NCI-H2107 treated with DMSO at 0.1 percent for 48 hours (cell line): ENCODE results near the gene CLCN5.
A peak's percentile ranks its signal among the peaks of the same experiment; 100 is the strongest.
"Not testable (repeated sequence)": the region's sequence is repeated elsewhere in the genome, so short reads cannot be mapped to it uniquely, and the experiment has no call there.

Experiments
- DNase-seq: peaks from one replicate; lab custom pipeline; 2025; ENCODE audit not compliant: unreplicated experiment; lab: John Stamatoyannopoulos, UW

Gene CLCN5

DNA sequence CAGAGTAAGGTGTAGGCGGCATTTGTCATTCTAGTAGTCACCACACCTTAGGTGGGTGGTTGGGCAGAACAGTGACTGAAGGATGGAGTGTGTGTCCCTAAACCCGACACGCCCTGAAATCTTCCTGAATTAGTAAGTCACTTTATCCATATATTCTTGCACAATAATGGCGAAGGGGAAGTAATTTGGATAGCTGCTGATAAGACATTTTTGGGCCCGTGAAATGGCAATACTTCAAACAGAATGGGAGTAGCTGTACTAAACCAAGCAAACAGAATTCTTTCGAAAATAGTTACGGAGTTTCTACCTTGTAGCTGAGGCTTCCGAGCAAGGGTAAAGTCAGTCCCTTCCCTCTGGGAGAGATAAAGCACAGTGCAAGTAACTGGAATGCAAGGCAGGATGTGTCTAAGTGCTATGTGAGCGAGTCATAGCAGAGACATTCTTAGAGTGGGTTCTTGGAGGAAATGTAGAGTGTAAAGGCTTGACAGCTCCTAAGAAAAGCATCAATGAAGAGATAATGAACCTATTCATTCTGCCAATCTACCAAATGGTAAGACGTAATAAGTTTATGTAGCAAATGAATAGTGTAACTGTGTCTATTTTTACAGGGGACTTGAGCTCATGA is 72.8 kb downstream of the CLCN5 start:
- DNase-seq = no peak

DNA sequence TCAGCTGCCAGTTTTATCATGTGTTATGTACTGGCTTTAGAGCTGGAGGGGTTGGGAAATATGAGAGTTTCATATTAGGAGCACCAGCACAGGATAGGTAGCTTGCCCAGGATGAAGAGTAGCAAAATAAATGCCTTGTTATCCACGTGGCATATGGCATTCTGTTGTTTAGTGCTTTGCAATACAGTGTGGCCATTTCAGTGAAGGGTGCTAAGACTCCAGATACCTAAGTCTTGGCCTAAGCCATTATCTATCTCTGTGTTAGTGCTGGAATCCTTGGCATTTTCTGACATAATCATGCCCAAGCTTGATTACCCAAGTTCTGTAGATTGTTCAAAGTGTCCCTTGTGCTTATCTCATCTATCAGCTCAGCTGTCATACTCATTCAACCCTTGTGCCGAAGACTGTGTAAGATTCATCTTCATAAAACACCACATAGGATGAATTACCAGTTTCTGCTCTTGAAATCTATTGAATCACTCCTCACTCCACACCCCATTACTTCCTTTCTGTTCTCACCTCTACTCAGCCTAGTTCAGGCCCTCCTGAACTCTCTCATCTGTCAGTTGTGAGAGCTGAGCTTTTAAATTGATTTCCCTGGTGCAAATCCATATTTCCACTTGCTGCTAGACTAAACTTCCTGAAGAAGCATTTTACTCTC is 73.5 kb downstream of the CLCN5 start:
- no peak for DNase-seq

DNA sequence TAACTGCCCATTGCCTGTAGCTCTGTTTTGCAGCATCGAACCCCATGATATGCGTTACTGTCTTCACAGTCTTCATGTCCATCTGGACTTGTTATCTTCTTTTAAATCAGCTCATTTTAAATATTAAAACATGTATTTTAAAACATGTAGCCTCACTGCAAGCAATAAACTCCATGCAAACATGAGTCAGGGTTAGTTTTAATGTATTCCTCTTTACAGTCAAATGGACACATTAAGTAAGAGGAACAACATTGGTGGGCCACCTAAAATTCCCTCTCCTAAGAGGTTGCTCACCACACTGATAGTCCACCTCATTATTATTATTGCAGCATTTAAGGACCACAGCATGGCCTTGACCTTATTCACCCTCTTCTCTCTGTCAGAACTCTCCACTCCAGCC is 74.1 kb downstream of the CLCN5 start:
- DNase-seq = no peak

DNA sequence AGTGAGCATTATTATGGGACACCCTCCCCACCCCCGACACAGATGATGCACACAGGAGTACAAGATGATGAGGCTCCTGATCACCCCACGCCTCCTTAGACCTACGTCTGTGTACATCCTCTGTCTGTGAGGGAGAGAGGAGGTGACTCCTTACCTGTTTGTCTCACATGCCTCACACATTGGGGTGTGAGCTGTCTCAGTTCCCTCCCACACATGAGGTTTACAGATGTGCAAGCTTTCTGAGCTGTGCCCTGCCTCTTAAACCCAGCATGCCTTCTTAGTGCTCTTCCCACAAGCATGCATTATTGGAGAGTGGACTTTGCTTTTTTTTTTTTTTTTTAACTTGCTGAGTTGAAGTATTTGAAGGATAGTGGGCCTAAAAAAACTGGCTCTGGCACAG is 76.7 kb downstream of the CLCN5 start:
- no peak for DNase-seq

DNA sequence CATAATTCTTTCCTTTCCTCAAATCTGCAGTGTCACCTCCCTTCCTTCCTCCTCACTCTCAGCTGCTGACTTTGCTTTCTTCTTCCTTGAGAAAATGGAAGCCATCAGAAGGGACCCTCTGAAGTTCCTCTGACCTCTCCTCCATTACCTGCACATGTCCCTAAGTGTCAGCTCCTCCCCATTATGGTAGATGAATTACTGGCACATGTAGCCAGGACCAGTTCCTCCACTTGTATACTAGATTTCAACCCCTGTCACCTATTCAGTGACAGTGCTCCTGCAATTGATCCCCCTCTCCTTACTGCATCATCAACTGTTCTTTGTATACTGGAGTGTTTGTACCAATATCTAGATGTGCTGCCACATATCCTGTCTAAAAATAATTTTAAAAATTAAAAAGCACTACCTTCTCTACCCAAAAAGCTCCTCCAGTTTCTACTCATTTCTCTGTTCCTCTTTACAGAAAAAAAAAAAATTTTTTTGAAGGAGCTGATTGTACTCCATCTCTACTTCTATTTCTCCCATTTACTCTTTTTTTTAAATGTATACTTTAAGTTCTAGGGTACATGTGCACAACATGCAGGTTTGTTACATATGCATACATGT is 78.6 kb downstream of the CLCN5 start:
- no peak for DNase-seq

DNA sequence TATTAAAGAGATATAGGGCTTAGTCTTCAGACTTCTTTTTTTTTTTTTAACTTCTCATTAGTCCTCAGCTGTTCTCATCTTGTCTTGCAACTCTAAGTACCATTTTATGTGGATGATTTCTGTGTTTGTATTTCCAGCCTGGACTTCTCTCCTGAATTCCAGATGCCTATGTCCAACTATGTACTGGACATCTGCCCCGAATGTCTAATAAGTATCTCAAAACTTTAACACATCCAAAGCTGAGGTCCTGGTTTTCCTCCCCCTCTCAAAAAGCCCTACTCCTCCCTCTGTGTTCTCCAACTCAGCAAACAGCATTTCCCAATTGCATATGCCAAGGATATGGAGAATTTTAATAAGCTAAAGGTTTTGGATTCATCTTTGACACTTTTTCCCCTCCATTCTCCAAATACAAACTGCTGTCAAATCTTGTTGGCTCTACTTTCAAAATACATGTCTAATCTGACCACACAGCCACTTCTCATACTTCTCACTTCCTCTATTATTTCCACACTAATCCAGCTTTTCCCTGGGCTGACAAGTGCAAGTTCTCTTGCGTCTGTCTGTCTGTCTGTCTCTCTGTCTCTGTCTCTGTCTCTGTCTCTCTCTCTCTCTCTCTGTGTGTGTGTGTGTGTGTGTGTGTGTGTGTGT is 79.8 kb downstream of the CLCN5 start:
- DNase-seq = no peak

DNA sequence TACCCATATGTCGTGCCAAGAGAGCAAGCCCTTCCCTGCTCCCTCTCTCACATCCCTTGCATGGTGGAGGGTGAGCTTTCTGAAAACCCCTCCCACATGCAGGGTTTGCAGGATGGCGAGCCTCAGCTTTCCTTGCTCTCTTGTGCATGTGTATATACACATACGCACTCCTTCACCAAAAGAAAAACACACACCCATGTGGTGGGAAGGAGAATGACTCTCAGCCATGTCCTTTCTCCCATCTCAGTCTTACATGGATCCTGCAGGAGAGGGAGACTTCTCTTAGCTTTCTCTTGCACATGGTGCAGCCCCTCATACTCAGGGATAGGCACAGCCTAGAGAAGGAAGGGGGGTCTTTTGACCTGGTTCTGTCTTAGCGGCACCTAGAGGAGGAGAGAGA is 81.1 kb downstream of the CLCN5 start:
- DNase-seq = no peak

DNA sequence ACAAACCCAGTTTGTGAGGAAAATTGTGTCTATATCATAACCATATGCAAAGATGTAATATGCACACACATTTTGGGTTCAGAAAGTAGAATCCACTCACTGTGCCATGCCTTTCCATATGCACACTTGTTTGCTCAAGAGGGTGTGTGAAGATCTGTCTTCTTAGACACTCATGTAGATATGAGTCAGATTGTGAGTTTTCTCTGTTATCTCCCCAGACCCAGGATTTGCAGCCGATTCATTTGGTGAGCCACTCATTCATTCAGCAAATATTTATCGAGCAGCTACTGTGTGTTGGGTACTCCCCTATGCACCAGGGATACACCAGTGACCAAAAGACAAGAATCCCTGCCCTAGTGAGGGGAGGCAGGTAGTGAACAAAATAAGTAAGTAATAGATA is 81.5 kb downstream of the CLCN5 start:
- no peak for DNase-seq

DNA sequence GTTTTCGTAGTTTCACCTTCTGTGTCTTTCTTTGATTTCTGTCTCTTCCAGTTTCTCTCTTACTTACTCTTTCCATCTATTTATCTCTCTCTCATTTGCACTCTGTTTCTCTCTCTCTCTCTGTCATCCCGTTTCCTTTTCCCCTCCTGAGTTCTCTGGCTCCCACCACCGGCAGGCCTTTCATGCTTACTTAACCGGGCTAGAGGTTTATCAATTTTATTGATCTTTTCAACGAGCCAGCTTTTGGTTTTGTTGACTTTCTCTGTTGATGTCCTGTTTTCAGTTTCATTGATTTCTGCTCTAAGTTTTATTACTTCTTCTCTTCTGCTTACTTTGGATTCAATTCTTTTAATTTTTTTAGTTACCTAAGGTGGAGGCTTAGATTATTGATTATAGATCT is 103.2 kb downstream of the CLCN5 start:
- DNase-seq = not testable (repeated sequence)

DNA sequence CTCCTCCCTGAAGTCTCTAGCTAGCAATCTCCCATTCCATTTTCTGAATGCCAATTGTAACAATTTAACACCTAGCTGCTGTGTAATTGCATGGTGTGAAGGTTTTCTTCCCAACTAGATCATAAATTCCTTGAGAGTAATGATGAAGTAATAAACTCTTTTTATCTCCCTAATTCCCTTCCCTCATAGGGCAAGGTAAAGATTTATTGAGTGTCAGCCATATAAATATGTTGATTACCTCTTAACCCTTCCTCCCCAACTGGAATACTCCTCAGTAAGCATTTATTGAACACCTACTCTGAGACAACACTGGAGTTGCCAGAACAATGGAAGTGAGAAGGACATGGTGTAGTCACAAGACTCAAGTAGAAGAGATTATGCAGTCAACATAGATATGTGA is 112.7 kb downstream of the CLCN5 start:
- no peak for DNase-seq

DNA sequence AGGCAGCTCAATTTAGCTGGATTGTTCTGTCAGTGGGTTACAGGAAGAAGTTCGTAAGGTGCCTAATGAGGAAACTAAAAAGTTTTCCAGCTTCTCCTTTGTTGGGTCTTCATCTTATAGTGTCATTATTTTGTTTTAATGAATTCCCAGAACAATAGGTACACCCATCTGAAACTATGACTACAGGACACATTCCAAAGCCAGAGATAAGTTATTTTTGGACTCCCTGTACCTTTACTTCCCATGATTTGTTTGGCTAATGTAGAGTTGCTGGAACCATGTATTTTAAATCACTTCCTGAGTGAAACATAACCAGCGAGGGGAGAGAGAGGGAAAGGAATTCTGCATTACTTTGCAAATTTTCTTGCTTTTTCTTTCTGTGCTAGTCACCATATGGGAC is 114.0 kb downstream of the CLCN5 start:
- no peak for DNase-seq

DNA sequence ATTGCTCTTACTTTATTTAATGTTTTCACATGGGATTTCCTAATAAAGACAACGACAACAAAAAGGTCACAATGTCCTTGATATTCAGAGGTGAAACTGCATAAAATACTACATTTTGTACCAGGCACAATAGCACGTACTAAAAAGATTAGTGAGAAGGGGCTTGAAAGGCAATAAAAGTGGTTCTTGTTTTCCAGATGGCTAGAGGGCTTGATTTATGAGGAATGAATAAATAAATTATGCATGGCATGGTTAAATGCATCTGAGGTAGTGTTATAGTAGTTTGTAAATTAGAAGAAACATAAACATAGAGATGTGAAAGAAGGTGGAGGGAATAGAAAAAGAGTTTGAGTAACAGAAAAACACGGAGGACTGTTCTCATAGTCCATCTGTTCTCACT is 123.4 kb downstream of the CLCN5 start:
- no peak for DNase-seq

DNA sequence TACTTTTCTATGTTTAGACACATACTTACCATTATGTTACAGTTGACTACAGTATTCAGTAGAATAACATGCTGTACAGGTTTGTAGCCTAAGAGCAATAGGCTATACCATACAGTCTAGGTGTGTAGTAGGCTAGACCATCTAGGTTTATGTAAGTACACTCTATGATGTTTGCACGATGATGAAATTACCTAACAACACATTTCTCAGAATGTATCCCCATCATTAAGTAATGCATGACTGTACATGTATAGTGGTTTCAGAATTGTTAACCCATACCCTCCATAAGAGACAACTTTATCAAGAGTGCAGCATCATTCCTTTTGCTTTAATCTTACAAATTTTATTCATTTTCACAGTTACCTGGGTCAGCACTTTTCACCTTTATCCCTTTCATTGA is 126.8 kb downstream of the CLCN5 start:
- no peak for DNase-seq

DNA sequence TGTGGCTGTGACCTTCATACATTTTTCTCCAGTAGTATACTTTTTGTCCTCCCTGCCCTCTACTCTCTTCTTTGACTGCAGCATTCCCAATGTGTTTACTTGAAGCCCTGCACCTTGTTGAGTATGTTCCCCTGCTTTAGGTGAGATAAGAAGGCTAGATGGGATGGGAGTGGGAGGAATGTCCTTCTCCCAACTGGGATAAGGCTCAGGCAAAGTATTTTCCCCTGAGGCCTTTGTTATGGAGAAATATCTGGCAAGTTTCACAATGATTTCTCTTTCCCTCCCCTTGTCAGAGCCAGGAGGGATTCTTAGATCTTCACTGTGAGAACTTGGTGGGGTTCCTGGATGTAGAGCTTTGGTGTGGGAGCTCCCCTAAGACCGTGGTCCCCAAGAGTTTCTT is 131.8 kb downstream of the CLCN5 start:
- DNase-seq = no peak

DNA sequence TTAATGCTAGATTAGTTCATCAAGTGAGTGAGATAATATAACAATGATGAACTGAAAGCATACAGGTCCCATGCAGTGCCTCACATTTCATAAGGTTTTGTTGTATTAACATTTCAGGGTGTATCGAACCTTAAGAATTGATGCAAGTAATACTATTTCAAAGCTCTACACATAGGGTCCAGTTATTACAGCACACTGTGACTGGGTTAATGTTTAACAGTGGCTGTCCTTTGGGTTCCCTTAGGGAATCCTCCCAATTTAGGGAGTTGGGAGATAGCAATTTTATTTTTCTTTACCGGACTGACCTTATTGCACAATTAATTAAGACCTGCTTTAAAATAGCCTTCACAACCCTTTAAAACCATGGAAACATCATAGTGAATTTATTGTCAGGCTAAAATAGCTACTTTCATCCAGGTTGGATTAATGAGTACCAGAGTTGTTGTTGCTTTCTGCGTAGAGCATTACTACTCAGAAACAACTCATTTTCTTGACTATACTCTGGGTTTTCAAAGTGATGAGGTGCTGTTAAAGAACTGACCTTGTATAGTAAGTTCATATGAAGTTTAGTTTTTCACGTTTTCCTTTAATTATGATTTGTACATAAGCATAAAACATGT is 144.0 kb downstream of the CLCN5 start:
- no peak for DNase-seq

DNA sequence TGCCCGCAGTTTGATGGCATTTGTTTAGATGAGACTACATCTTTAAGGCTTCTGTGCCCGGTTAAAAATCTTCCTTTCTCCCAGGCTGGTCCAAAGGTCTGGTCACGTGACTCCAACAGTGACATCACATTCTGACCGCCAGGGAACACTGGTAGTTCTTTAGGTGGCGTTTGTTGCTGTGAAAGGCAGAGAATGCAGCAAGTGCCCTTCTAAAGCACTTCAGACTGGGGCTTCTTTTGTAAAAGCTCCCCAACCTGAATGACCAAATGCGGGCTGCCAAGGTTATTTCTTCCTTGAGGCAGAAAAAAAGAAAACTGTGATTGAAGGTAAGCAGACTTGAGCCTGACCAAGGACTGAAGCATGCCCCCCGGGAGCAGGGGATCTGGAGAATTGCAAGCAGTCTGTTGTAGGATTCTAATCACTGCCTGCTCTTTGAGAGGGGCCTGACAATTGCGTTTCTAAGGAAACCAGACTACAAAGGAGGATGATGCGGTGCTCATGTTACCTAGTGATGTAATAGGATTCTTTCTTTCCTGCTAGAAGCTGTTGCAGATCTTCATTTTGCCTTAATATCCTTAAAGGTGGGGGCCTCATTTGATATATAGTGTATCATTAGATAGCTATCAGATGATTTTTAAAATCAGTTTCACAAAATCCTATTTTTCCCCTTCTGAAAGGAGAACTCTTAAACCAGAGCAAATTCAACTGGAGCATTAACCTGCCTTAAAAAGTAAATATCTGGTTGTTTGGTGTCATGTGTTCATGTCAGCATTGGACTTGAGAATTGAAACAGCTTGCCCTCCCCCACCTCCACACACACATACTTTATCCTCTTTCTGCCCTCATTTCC is 145.3 kb downstream of the CLCN5 start:
- peak; percentile 58 for DNase-seq

DNA sequence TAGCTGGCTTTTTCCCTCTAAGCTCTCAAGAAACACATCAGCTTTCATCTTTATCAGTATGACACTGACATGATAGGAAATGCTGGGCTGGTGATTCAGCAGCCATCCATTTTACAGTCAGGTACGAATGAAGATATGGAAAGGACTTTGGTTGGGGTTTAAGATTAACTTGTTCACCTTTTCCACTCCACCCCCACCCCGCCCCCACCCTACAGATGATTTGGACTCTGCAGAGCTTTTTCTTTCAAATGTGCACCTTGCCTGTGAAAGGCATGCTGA is 145.8 kb downstream of the CLCN5 start:
- no peak for DNase-seq

DNA sequence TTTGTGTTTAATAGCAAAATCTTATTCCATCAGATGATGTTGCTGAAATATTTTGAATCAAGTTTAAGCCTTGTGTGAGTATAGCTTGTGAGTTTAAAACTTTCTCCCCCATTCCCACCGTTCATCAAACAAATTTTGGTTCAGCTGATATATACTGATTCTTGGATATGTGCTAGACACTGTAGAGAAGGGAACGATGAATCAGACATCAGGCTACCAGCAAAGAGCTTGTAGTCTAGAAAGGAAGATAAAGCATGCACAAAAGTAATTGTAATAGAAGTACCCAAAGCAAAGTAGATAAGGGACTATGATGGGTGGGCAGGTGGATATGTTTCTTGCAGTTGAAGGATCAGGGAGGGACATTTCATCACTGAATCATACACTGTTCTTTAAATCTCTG is 146.5 kb downstream of the CLCN5 start:
- no peak for DNase-seq

DNA sequence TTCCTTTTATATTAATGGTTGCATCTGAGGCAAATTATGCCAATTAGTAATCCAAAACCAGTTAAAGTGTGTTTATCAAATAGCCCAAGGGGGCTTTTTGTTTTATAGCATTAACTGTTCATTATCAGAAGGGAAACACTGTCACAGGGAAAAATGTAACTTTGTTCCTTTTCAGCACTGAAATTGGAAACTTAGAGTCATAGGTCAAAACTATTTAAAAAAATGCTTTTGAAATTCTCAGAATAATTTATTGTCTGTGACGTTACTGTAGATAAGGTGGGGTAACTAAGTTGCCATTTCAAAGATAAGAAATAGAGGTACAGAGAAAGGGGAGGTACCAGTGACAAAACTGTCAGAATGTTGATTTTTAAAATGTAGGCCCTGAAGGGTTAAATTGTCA is 149.1 kb downstream of the CLCN5 start:
- DNase-seq = no peak

DNA sequence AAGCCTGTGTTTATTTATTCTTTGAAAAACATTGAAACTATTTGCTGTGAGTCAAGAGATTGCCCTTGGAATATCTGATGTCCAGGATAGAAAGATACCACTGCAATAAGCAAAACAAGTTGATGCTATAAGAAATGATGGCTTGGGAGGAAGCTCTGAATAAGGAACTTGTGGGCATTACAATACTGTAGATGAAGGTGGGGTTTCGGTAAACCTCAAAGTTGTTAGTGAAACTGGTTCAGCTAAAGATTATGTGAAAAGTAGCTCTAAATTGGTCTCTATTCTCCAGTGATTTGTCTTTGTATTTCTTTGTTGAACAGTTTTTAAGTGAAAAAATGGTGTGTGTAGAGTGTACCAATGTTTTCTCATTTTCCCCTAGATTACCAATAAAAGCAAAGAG is 149.7 kb downstream of the CLCN5 start:
- DNase-seq = no peak

DNA sequence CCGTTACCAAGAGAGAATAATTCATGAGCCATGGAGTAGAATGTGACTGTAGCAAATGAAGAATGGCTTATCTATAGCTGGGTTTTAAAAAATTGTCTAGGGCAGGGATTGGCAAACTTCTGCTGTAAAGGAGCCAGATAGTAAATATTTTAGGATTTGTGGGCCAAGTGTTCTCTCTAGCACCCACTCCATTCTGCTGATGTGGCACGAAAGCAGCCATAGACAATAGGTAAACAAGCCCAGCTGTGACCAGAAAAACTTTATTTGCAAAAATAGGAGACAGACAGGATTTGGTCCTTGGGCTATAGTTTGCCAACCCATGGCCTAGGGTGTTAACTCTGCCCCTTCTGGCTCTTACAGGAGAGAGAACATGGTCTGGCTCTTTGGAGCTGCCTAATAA is 151.2 kb downstream of the CLCN5 start:
- no peak for DNase-seq
